ENCODE measurements around the gene U2SURP. TPM values are rescaled to one million over a fixed set of nuclear protein-coding genes. Genes with fewer than 3 reads are reported as not detected.

Gene U2SURP
- total and polyA plus RNA-seq, 10 of the 15 experiments (the other 5 are each of a cell fraction or from before 2014, with no cell fraction given): 76.3 to 277 (median 150) TPM

DNA sequence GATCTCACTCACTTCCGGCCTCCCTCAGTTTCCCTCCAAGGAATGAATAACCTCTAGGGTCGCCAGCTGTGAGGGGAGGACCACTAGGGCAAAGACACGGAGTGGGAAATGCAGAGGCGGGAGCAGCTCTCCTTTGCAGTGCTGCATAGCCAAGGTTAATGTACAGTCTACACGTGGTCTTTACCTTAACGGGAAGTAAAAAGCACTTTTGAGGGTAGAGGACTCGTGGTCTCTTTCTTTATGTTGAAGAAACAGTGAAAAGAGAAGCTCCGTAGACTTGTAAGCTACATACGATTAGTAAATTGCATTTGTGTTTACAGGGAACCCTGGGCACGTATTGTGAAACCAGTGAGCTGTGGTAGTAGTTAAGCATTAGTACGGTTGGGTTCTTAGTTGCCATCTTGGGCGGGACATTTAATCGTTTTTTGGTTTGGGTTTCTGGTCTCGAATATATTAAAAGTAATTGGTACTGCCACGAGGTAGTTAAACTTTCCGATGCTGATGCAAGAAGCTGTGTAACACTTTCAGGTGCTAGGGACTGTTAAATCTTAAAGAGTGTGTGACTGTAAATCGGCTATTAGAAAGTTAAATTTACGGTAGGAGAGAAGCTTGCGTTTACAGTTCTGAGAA, 828 bp downstream of the U2SURP start:
- Histone ChIP-seq H3K36me3 (ENCODE audit: control insufficient read depth in 2 of 2, insufficient read depth in 2 of 2, low read length in 1 of 2) (no peaks in the 10 kb centered on the region), H3K27ac (ENCODE audit: control insufficient read depth, insufficient read depth) (peak overlapping the region; percentile 89), H3K4me3 (peak overlapping the region; percentile 88), H3K27me3 (replicated peaks in 1 of 2; ENCODE audit: control insufficient read depth in 2 of 2, insufficient read depth in 2 of 2, low read length in 1 of 2) (no peaks in the 10 kb centered on the region), H3K79me2 (ENCODE audit: control insufficient read depth, insufficient read depth, low read length) (peaks cover 62% of the 10 kb centered on the region), H3K9me3 (replicated peaks; ENCODE audit: control insufficient read depth, insufficient read depth, low read length) (no peaks in the 10 kb centered on the region), H4K20me1 (ENCODE audit: control insufficient read depth, insufficient read depth) (no peaks in the 10 kb centered on the region), H3K4me1 (ENCODE audit: control insufficient read depth, insufficient read depth, low read length) (peaks cover 4% of the 10 kb centered on the region; the same call in 1 of the 2 replicates), H3K9ac (ENCODE audit: control insufficient read depth, insufficient read depth, low read length) (peak overlapping the region; percentile 86), H3K4me2 (ENCODE audit: control insufficient read depth, insufficient read depth) (peak overlapping the region; percentile 71), H2AFZ (ENCODE audit: control insufficient read depth, low read depth, low read length) (peak overlapping the region; percentile 54)
- ChIA-PET POLR2A (interaction anchor here (1.0 to 3.9 kb wide), 9 partner anchors 9 to 974 kb away, joined by 3 to 21 read pairs (median 4); no protein-coding TSS in a partner anchor), CTCF (interaction anchor here (0.7 to 5.0 kb wide), 14 partner anchors 9 to 672 kb away, joined by 3 to 52 read pairs (median 4); no protein-coding TSS in a partner anchor), SMC1A (ENCODE audit: uncharacterized antibody, unreplicated experiment) (interaction anchor here (0.6 to 3.2 kb wide), 13 partner anchors 9 to 205 kb away, joined by 3 to 27 read pairs (median 5); no protein-coding TSS in a partner anchor), RAD21 (ENCODE audit: unreplicated experiment) (interaction anchor here (0.8 to 2.4 kb wide), 11 partner anchors 9 to 667 kb away, joined by 3 to 23 read pairs (median 4); partner anchors contain the start of gene ATR)
- BruUV-seq (replicated peaks): no TSS peak
- 1% methylated on average over 19 of the region's 19 CpGs for WGBS (ENCODE audit: insufficient coverage, insufficient replicate concordance, low lambda C conversion rate, missing lambda C conversion rate)
- no peak for DNase-seq (ENCODE audit: low read depth, low spot score)
- TF ChIP-seq RAD51 (IDR thresholded peaks at IDR 0.05) (peak; percentile 27; the same call in 1 of the 2 replicates), ZNF274 (IDR thresholded peaks at IDR 0.05; ENCODE audit: insufficient read depth, insufficient read length) (no peak), MXI1 (IDR thresholded peaks at IDR 0.05; ENCODE audit: low read depth, low read length) (peak; percentile 64), SRF (IDR thresholded peaks at IDR 0.05; ENCODE audit: low read depth in 2 of 2, low read length in 2 of 2) (0 out of 4 replicates have a peak, but pooled peaks of 1 of the 2 experiments have one; percentile 33), TAF1 (IDR thresholded peaks at IDR 0.05; ENCODE audit: borderline replicate concordance, low read depth, low read length) (peak; percentile 42; the same call in 1 of the 2 replicates)
- TF ChIP-seq, protein P1, sequence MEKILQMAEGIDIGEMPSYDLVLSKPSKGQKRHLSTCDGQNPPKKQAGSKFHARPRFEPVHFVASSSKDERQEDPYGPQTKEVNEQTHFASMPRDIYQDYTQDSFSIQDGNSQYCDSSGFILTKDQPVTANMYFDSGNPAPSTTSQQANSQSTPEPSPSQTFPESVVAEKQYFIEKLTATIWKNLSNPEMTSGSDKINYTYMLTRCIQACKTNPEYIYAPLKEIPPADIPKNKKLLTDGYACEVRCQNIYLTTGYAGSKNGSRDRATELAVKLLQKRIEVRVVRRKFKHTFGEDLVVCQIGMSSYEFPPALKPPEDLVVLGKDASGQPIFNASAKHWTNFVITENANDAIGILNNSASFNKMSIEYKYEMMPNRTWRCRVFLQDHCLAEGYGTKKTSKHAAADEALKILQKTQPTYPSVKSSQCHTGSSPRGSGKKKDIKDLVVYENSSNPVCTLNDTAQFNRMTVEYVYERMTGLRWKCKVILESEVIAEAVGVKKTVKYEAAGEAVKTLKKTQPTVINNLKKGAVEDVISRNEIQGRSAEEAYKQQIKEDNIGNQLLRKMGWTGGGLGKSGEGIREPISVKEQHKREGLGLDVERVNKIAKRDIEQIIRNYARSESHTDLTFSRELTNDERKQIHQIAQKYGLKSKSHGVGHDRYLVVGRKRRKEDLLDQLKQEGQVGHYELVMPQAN (conservative IDR thresholded peaks at IDR 0.05): peak; percentile 65
- peak; percentile 62 for ATAC-seq
- intact Hi-C loops (cut with micrococcal nuclease; ENCODE audit: unreplicated experiment) (loop anchor here (5.0 kb wide), 2 partner anchors 425 to 555 kb away; partner anchors contain the start of genes ATR and XRN1), in situ Hi-C loops (cut with MboI) (no loop called here)
- peak; percentile 57 for FAIRE-seq
